GM21825 (cell line): ENCODE measurements around the gene HSPA9.

Source experiments
- ATAC-seq: cut with Tn5 transposase; IDR thresholded peaks from one replicate; pipeline ENCODE4 v1.9.1; 2021; ENCODE audit warnings: mild to moderate bottlenecking, moderate library complexity; ENCODE audit not compliant: unreplicated experiment

Gene HSPA9

GRCh38 chr5:138596105-138596881 is 21.1 kb upstream of the HSPA9 start:
- ATAC-seq: no peak

- ATAC-seq: no peak
Measured at GRCh38 chr5:138595180-138595795, 20.1 kb upstream of the HSPA9 start.

- no peak for ATAC-seq
Measured at GRCh38 chr5:138594305-138595058, 19.3 kb upstream of the HSPA9 start.

GRCh38 chr5:138588013-138588788 is 13.0 kb upstream of the HSPA9 start:
- no peak for ATAC-seq

- no peak for ATAC-seq
Measured at GRCh38 chr5:138585157-138585556, 10.0 kb upstream of the HSPA9 start.

GRCh38 chr5:138583984-138584637 is 8.9 kb upstream of the HSPA9 start:
- no peak for ATAC-seq

GRCh38 chr5:138582959-138583358 is 7.8 kb upstream of the HSPA9 start:
- no peak for ATAC-seq

GRCh38 chr5:138580777-138581176 is 5.6 kb upstream of the HSPA9 start:
- ATAC-seq: no peak

- ATAC-seq: no peak
Measured at GRCh38 chr5:138580001-138580400, 4.8 kb upstream of the HSPA9 start.

GRCh38 chr5:138579517-138579863 is 4.3 kb upstream of the HSPA9 start:
- ATAC-seq: no peak

- no peak for ATAC-seq
Measured at GRCh38 chr5:138577452-138577851, 2.3 kb upstream of the HSPA9 start.

GRCh38 chr5:138574744-138575193 is 432 bp downstream of the HSPA9 start:
- ATAC-seq: no peak

- ATAC-seq: no peak
Measured at GRCh38 chr5:138573949-138574670, 1.1 kb downstream of the HSPA9 start.

- ATAC-seq: no peak
Measured at GRCh38 chr5:138573223-138573622, 2.0 kb downstream of the HSPA9 start.

- no peak for ATAC-seq
Measured at GRCh38 chr5:138570871-138571270, 4.3 kb downstream of the HSPA9 start.

- ATAC-seq: no peak
Measured at GRCh38 chr5:138569782-138570181, 5.4 kb downstream of the HSPA9 start.

GRCh38 chr5:138568061-138568824 is 7.0 kb downstream of the HSPA9 start:
- no peak for ATAC-seq

GRCh38 chr5:138566792-138567191 is 8.4 kb downstream of the HSPA9 start:
- ATAC-seq: no peak
